Measurements from ENCODE around the gene EMILIN1. TPM values are rescaled to one million over a fixed set of nuclear protein-coding genes. Genes with fewer than 3 reads are reported as not detected.

Gene EMILIN1
- total and polyA plus RNA-seq, 2 of the 8 experiments (the other 6 are each of a cell fraction or from before 2014, with no cell fraction given) = 1.9 to 3.0 TPM

GRCh38 chr2:27059141-27059820 lies 19.1 kb upstream of the EMILIN1 start:
- no peak overlapping the region for H3K56ac ChIP-seq (replicated peaks; ENCODE audit: insufficient read length, low read depth, low read length)
- H3K4me2 ChIP-seq (ENCODE audit: insufficient read depth in 1 of 2, low read depth in 2 of 2, low read length in 2 of 2) = no peak overlapping the region
- H4K8ac ChIP-seq (ENCODE audit: extremely low read depth, insufficient read depth, low read length) = 0 out of 2 replicates have a peak overlapping the region, but pooled peaks have one; percentile 32
- H3K23ac ChIP-seq (ENCODE audit: insufficient read length) = no peak overlapping the region
- WGBS, 2 experiments (ENCODE audit: extremely low coverage in 1 of 2, insufficient coverage in 1 of 2, insufficient read length in 1 of 2, insufficient replicate concordance in 2 of 2, low coverage in 1 of 2, low lambda C conversion rate in 2 of 2, missing lambda C conversion rate in 1 of 2) = 91% methylated on average over 15 of the region's 15 CpGs; no CpG with 5 or more reads in 1 of the 2 experiments
- no peak overlapping the region for H3K18ac ChIP-seq (ENCODE audit: extremely low read depth, low read length)
- no peak overlapping the region for H3K4ac ChIP-seq (replicated peaks; ENCODE audit: insufficient read length, low read depth, low read length)
- no peak overlapping the region for H2BK15ac ChIP-seq (ENCODE audit: low read length)
- no peak overlapping the region for H3K9ac ChIP-seq (replicated peaks in 1 of 4; ENCODE audit: extremely low read depth in 1 of 4, low read depth in 3 of 4, low read length in 3 of 4)
- H2BK12ac ChIP-seq (ENCODE audit: low read depth, low read length) = no peak overlapping the region
- ChIA-PET POLR2A (ENCODE audit: partially characterized antibody) (interaction anchor here (1.0 to 19.3 kb wide), 4 partner anchors 3 to 75 kb away, joined by 3 to 441 read pairs (median 222); partner anchors contain the start of genes ABHD1, AGBL5, OST4 and PREB), CTCF (ENCODE audit: partially characterized antibody) (interaction anchor here (0.8 to 18.3 kb wide), 6 partner anchors 10 to 74 kb away, joined by 3 to 160 read pairs (median 3); partner anchors contain the start of genes EMILIN1, KHK, OST4 and PREB)
- no peaks in the 10 kb centered on the region for H3K79me1 ChIP-seq (ENCODE audit: low read depth, low read length)
- H2BK120ac ChIP-seq (replicated peaks; ENCODE audit: low read depth, low read length) = no peak overlapping the region
- H3K9me3 ChIP-seq (ENCODE audit: insufficient read depth in 2 of 2, low read depth in 1 of 2, low read length in 1 of 2) = no peaks in the 10 kb centered on the region
- H2AK5ac ChIP-seq (ENCODE audit: low read depth, low read length) = no peak overlapping the region
- DNase-seq (ENCODE audit: low read depth in 1 of 2, low spot score in 2 of 2) = no peak
- no peaks in the 10 kb centered on the region for H3K4me1 ChIP-seq (replicated peaks in 1 of 4; ENCODE audit: control insufficient read depth in 3 of 4, insufficient read depth in 4 of 4, low read length in 3 of 4)
- H4K20me1 ChIP-seq (replicated peaks in 1 of 2; ENCODE audit: control insufficient read depth in 1 of 2, insufficient read depth in 2 of 2, low read length in 2 of 2) = peaks cover 4 to 7% of the 10 kb centered on the region in 2 experiments
- H3K4me3 ChIP-seq (ENCODE audit: extremely low read depth in 1 of 4, insufficient read depth in 2 of 4, low read depth in 3 of 4, low read length in 4 of 4) = no peak overlapping the region
- no peak overlapping the region for H2AFZ ChIP-seq (ENCODE audit: low read length)
- H3K27me3 ChIP-seq (replicated peaks in 1 of 4; ENCODE audit: control insufficient read depth in 3 of 4, extremely low read depth in 1 of 4, insufficient read depth in 3 of 4, low read length in 3 of 4) = no peaks in the 10 kb centered on the region
- H2BK20ac ChIP-seq (ENCODE audit: low read length) = no peak overlapping the region
- H4K91ac ChIP-seq (replicated peaks; ENCODE audit: insufficient read length, low read length) = no peak overlapping the region
- no peak overlapping the region for H2BK5ac ChIP-seq (ENCODE audit: low read depth, low read length)
- H4K5ac ChIP-seq (ENCODE audit: insufficient read length, low read depth, low read length) = no peak overlapping the region
- H3K36me3 ChIP-seq (ENCODE audit: control insufficient read depth in 2 of 4, insufficient read depth in 4 of 4, low read length in 3 of 4) = peaks cover 14 to 48% (median 24%) of the 10 kb centered on the region in 4 experiments
- FAIRE-seq = no peak
- H3K14ac ChIP-seq (ENCODE audit: insufficient read length) = no peak overlapping the region
- H3K79me2 ChIP-seq (ENCODE audit: control insufficient read depth in 1 of 2, insufficient read depth in 2 of 2, low read length in 2 of 2) = no peaks in the 10 kb centered on the region
- no peaks in the 10 kb centered on the region for H3K23me2 ChIP-seq (ENCODE audit: low read depth, low read length)
- no peak overlapping the region for H3K27ac ChIP-seq (ENCODE audit: low read depth, low read length)
- TF ChIP-seq, protein P1, sequence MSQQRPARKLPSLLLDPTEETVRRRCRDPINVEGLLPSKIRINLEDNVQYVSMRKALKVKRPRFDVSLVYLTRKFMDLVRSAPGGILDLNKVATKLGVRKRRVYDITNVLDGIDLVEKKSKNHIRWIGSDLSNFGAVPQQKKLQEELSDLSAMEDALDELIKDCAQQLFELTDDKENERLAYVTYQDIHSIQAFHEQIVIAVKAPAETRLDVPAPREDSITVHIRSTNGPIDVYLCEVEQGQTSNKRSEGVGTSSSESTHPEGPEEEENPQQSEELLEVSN (IDR thresholded peaks at IDR 0.05) = no peak
- TF ChIP-seq TAF1 (IDR thresholded peaks at IDR 0.05; ENCODE audit: low read depth, low read length) (no peak), SIN3A (conservative IDR thresholded peaks at IDR 0.05 in 1 of 2, IDR thresholded peaks at IDR 0.05 in 1 of 2; ENCODE audit: low read depth in 1 of 2, low read length in 2 of 2) (no peak), SRF (IDR thresholded peaks at IDR 0.05; ENCODE audit: low read depth, low read length) (no peak), RBBP5 (IDR thresholded peaks at IDR 0.05; ENCODE audit: borderline replicate concordance, low read depth, low read length) (no peak), GTF2F1 (IDR thresholded peaks at IDR 0.05; ENCODE audit: borderline replicate concordance, low read depth, low read length) (no peak), NRF1 (IDR thresholded peaks at IDR 0.05; ENCODE audit: low read depth, low read length) (no peak), POLR2AphosphoS5 (IDR thresholded peaks at IDR 0.05; ENCODE audit: low read depth, low read length) (no peak), FOSL1 (IDR thresholded peaks at IDR 0.05; ENCODE audit: insufficient read depth, low read depth, low read length) (no peak)
- TF ChIP-seq, protein P2, sequence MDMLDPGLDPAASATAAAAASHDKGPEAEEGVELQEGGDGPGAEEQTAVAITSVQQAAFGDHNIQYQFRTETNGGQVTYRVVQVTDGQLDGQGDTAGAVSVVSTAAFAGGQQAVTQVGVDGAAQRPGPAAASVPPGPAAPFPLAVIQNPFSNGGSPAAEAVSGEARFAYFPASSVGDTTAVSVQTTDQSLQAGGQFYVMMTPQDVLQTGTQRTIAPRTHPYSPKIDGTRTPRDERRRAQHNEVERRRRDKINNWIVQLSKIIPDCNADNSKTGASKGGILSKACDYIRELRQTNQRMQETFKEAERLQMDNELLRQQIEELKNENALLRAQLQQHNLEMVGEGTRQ (IDR thresholded peaks at IDR 0.05; ENCODE audit: low read length) = no peak

Data from H1 (cell line).